Colonic mucosa (tissue), 4 donors: ENCODE data around the gene ITPR2. TPM values are rescaled to one million over a fixed set of nuclear protein-coding genes. Genes with fewer than 3 reads are reported as not detected.

ENCODE experiments used
- DNase-seq: peaks from one replicate; pipeline ENCODE4 v3.0.0-alpha.2; 2020
- H3K27ac ChIP-seq: fragments of 200-600 bp; one replicate; pipeline ENCODE4 v1.8.0; 2021
- H3K27me3 ChIP-seq: fragments of 200-600 bp; one replicate; pipeline ENCODE4 v1.8.0; 2021
- H3K36me3 ChIP-seq: fragments of 200-600 bp; one replicate; pipeline ENCODE4 v1.8.0; 2021
- H3K4me1 ChIP-seq: fragments of 200-600 bp; one replicate; pipeline ENCODE4 v1.8.0; 2021; ENCODE audit warnings: mild to moderate bottlenecking
- H3K4me3 ChIP-seq: fragments of 200-600 bp; one replicate; pipeline ENCODE4 v1.8.0; 2021
- H3K9ac ChIP-seq, 2 donors: one replicate each; pipeline ENCODE4 v1.7.0; 2013; ENCODE audit warnings: control low read depth in 2 of 2, low read depth in 2 of 2, low read length in 2 of 2
- H3K9me3 ChIP-seq: fragments of 200-600 bp; one replicate; pipeline ENCODE4 v1.8.0; 2021
- CTCF ChIP-seq: fragments of 200-600 bp; IDR thresholded peaks from one replicate; pipeline ENCODE4 v1.8.0; 2022; ENCODE audit warnings: antibody characterized with exemption, mild to moderate bottlenecking
- intact Hi-C: fragments of 100-400 bp; cut with DNase I; formaldehyde crosslinking; loops from one replicate; pipeline ENCODE4 v1.14.1; 2022
- total RNA-seq, 2 donors: library from RNA; stranded (reverse); fragmentation: NEBNext Ultra II Directional in 1 of 2; extraction: Animal tissue kit (Norgen Biotek cat#: 25700) in 1 of 2; gene quantifications; one replicate each; pipeline ENCODE4 v1.2.1, GENCODE V29; 2021
- donor health status: healthy.
- donor health status: DM: no; HTN: no; CAD: no.
- donor health status: DM: no; HTN: no; CAD: no.

The ITPR2 gene
- total RNA-seq, 2 donors from 2014 or later, result 15.9 to 39.3 TPM

- Histone ChIP-seq H3K36me3 (no peaks in the 10 kb centered on the region), H3K9ac (no peak overlapping the region), H3K4me1 (no peaks in the 10 kb centered on the region), H3K27ac (no peak overlapping the region), H3K9me3 (no peaks in the 10 kb centered on the region), H3K4me3 (no peak overlapping the region), H3K27me3 (no peaks in the 10 kb centered on the region)
- intact Hi-C loops, result no loop called here
- no peak for TF ChIP-seq CTCF
- no peak for DNase-seq
These were observed 325.4 kb downstream of the ITPR2 start for GRCh38 chr12:26507613-26508012.

- no peak for DNase-seq
- Histone ChIP-seq H3K4me3 (no peak overlapping the region), H3K27me3 (no peaks in the 10 kb centered on the region), H3K36me3 (no peaks in the 10 kb centered on the region), H3K9me3 (no peaks in the 10 kb centered on the region), H3K4me1 (no peaks in the 10 kb centered on the region), H3K9ac (no peak overlapping the region), H3K27ac (no peak overlapping the region)
- no peak for TF ChIP-seq CTCF
- intact Hi-C loops, result no loop called here
These were observed 332.9 kb downstream of the ITPR2 start for GRCh38 chr12:26499979-26500640.

GRCh38 chr12:26496170-26496569 lies 336.8 kb downstream of the ITPR2 start:
- H3K4me3 ChIP-seq, result no peak overlapping the region
- no peak overlapping the region for H3K27ac ChIP-seq
- H3K9me3 ChIP-seq, result no peaks in the 10 kb centered on the region
- DNase-seq, result no peak
- H3K36me3 ChIP-seq, result no peaks in the 10 kb centered on the region
- no peak for TF ChIP-seq CTCF
- intact Hi-C loops, result no loop called here
- H3K4me1 ChIP-seq, result no peaks in the 10 kb centered on the region
- H3K27me3 ChIP-seq, result no peaks in the 10 kb centered on the region
- H3K9ac ChIP-seq, result no peak overlapping the region

GRCh38 chr12:26493656-26494055 lies 339.3 kb downstream of the ITPR2 start:
- TF ChIP-seq CTCF, result no peak
- intact Hi-C loops, result no loop called here
- H3K9ac ChIP-seq, result no peak overlapping the region
- H3K4me3 ChIP-seq, result no peak overlapping the region
- H3K27me3 ChIP-seq, result no peaks in the 10 kb centered on the region
- H3K9me3 ChIP-seq, result no peaks in the 10 kb centered on the region
- no peaks in the 10 kb centered on the region for H3K4me1 ChIP-seq
- DNase-seq, result no peak
- H3K27ac ChIP-seq, result no peak overlapping the region
- no peaks in the 10 kb centered on the region for H3K36me3 ChIP-seq

- H3K9ac ChIP-seq, result no peak overlapping the region
- H3K4me1 ChIP-seq, result no peaks in the 10 kb centered on the region
- no peaks in the 10 kb centered on the region for H3K36me3 ChIP-seq
- H3K9me3 ChIP-seq, result no peaks in the 10 kb centered on the region
- DNase-seq, result no peak
- H3K27ac ChIP-seq, result no peak overlapping the region
- no peaks in the 10 kb centered on the region for H3K27me3 ChIP-seq
- intact Hi-C loops, result no loop called here
- TF ChIP-seq CTCF, result no peak
- no peak overlapping the region for H3K4me3 ChIP-seq
These were observed 340.6 kb downstream of the ITPR2 start for GRCh38 chr12:26492406-26492805.
